AG04449 (cell line): ENCODE measurements around the gene TLCD2.
"Not testable (repeated sequence)": the region's sequence is repeated elsewhere in the genome, so short reads cannot be mapped to it uniquely, and the experiment has no call there.

ENCODE experiments used
- CTCF ChIA-PET: fragments of 350-600 bp; formaldehyde crosslinking; extraction: SDS; loops from one replicate; lab custom pipeline; 2021; ENCODE audit warnings: antibody characterized with exemption; lab: Yijun Ruan, JAX
- POLR2A ChIA-PET: fragments of 400-600, 350-600 bp; formaldehyde crosslinking; extraction: SDS; loops from one replicate; lab custom pipeline; 2020; ENCODE audit warnings: antibody characterized with exemption, inconsistent platforms; lab: Yijun Ruan, JAX
- DNase-seq: peaks from one replicate; pipeline ENCODE4 v3.0.0-alpha.2; 2010; ENCODE audit warnings: low read depth, low spot score
- H3K4me3 ChIP-seq: 2 replicates; pipeline ENCODE4 v1.5.1; 2011; ENCODE audit warnings: low read depth, mild to moderate bottlenecking, control low read depth, low read length
- CTCF ChIP-seq: IDR thresholded peaks from one replicate; pipeline ENCODE4 v1.5.1; 2011; ENCODE audit warnings: mild to moderate bottlenecking, moderate library complexity, low read length, control low read depth, inconsistent platforms; ENCODE audit not compliant: insufficient read depth; ENCODE audit errors: missing control alignments

The TLCD2 gene

GRCh38 chr17:1745513-1746020 lies 35.4 kb upstream of the TLCD2 start:
- no peak overlapping the region for H3K4me3 ChIP-seq
- ChIA-PET POLR2A (no interaction called here), CTCF (interaction anchor here (0.7 to 2.0 kb wide), 2 partner anchors 9 to 24 kb away, joined by 4 to 6 read pairs; no protein-coding TSS in a partner anchor)
- no peak for TF ChIP-seq CTCF
- DNase-seq, result no peak

- DNase-seq, result no peak
- CTCF ChIA-PET, result interaction anchor here (0.7 kb wide), 1 partner anchor 10 kb away, joined by 4 read pairs; no protein-coding TSS in a partner anchor
Measured at GRCh38 chr17:1744551-1745512, 34.7 kb upstream of the TLCD2 start.

GRCh38 chr17:1743088-1743439 lies 32.9 kb upstream of the TLCD2 start:
- no peak for DNase-seq
- TF ChIP-seq CTCF, result no peak
- CTCF ChIA-PET, result no interaction called here
- H3K4me3 ChIP-seq, result no peak overlapping the region
- POLR2A ChIA-PET, result no interaction called here

More at GRCh38 chr17:1744551-1745512, 34.7 kb upstream of the TLCD2 start:
- POLR2A ChIA-PET, result no interaction called here
- no peak overlapping the region for H3K4me3 ChIP-seq
- no peak for TF ChIP-seq CTCF

GRCh38 chr17:1742371-1743087 lies 32.4 kb upstream of the TLCD2 start, which contains the start of gene SERPINF2:
SERPINF2 (plus strand) TSS chr17:1742871; CDS start chr17:1744996, 2,125 bp downstream.
- DNase-seq, result no peak
- ChIA-PET POLR2A (no interaction called here), CTCF (no interaction called here)
- TF ChIP-seq CTCF, result no peak
- H3K4me3 ChIP-seq, result no peak within 1 kb of the TSS

GRCh38 chr17:1741899-1742298 lies 31.7 kb upstream of the TLCD2 start:
- POLR2A ChIA-PET, CTCF ChIA-PET, DNase-seq, H3K4me3 ChIP-seq: not testable (repeated sequence)

GRCh38 chr17:1737531-1738291 lies 27.5 kb upstream of the TLCD2 start:
- DNase-seq, result no peak
- POLR2A ChIA-PET, result no interaction called here
- TF ChIP-seq CTCF, result no peak
- CTCF ChIA-PET, result interaction anchor here (0.9 to 1.2 kb wide), 2 partner anchors 21 to 47 kb away, joined by 3 read pairs; no protein-coding TSS in a partner anchor
- no peak overlapping the region for H3K4me3 ChIP-seq
